ENCODE measurements around the gene IDI1. TPM values are rescaled to one million over a fixed set of nuclear protein-coding genes. Genes with fewer than 3 reads are reported as not detected.

The IDI1 gene
- total RNA-seq, 3 donors from 2014 or later, result 26.2 to 48.4 (median 45.1) TPM

DNA sequence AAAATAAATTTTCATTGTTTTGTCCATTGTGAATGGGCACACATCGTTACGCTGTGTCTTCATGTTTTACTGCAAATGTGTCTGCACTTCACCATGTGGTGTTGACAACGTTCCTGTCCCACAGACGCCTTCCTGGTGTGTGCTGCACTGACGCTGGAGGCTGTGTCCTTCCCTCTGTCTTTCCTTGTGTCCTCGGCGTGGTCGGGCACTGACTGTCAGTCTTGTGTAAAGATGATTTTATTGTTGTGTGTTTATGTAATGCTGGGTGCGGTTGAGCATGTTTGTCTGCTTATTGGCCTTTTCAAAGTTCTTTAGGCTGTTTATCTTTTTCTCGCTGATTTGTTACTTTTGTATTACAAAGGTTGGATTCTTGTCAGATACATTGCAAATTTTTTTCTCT is 41.3 kb downstream of the IDI1 start:
- peaks cover 0 to 5% of the 10 kb centered on the region in 2 donors for H3K9me3 ChIP-seq
- intact Hi-C loops (cut with DNase I; ENCODE audit: low total_unique reads), result no loop called here
- no peak overlapping the region for H3K27ac ChIP-seq
- H3K27me3 ChIP-seq, result no peaks in the 10 kb centered on the region
- TF ChIP-seq CTCF (IDR thresholded peaks at IDR 0.05) (no peak), POLR2AphosphoS5 (IDR thresholded peaks at IDR 0.05) (no peak), POLR2A (IDR thresholded peaks at IDR 0.05) (no peak)
- H3K4me3 ChIP-seq, result no peak overlapping the region
- no peaks in the 10 kb centered on the region for H3K4me1 ChIP-seq
- no peak for DNase-seq (ENCODE audit: low spot score in 2 of 2)
- peaks cover 36% of the 10 kb centered on the region for H3K36me3 ChIP-seq

- Histone ChIP-seq H3K27me3 (no peaks in the 10 kb centered on the region), H3K4me1 (no peaks in the 10 kb centered on the region), H3K9me3 (peaks cover 0 to 14% of the 10 kb centered on the region in 2 donors), H3K36me3 (peaks cover 36% of the 10 kb centered on the region), H3K27ac (no peak overlapping the region), H3K4me3 (no peak overlapping the region)
- TF ChIP-seq CTCF (IDR thresholded peaks at IDR 0.05) (no peak), POLR2A (IDR thresholded peaks at IDR 0.05) (no peak), POLR2AphosphoS5 (IDR thresholded peaks at IDR 0.05) (no peak)
- no peak for DNase-seq (ENCODE audit: low spot score in 2 of 2)
- intact Hi-C loops (cut with DNase I; ENCODE audit: low total_unique reads), result no loop called here
Measured at GRCh38 chr10:1006573-1006972, 42.3 kb downstream of the IDI1 start.

DNA sequence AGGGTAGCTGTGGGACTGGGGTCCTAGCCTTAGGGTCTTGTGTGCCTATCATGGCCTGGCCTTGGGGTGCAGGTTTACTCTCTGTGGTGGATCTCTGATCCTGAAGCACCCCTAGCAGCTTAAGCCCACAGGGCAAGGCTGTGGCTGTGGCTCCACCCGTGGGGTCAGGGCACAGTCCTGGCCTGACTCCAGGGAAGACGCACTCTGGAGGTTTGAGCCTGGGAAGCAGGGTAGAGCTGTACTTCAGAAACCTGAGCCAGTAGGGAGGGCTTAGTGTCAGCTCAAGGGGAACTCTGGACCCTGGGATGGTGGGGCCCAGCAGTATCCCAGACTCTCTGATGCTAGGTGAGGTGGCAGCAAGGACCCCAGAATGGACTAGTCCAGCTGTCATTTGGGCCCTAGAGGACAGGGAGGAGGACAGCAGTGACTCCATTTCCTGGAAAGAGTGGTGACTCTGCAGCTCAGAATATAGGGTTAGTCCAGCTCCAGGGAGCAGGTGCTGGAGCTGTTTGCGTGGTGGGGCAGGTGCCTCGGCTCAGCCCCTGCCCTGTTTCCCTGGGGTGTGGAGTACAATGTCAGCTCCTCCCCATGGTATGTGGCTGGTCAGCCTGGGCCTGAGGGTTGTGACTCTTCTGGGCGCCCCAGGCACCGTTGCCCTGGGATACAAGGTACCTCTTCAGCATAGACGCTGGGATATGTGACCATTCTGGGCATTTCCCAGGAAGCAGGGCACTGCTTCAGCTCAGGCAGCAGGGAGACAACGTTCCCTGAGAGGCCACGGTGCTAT is 44.8 kb downstream of the IDI1 start:
- Histone ChIP-seq H3K27me3 (no peaks in the 10 kb centered on the region), H3K9me3 (peaks cover 0 to 14% of the 10 kb centered on the region in 2 donors), H3K4me1 (no peaks in the 10 kb centered on the region), H3K4me3 (no peak overlapping the region), H3K27ac (no peak overlapping the region), H3K36me3 (peaks cover 31% of the 10 kb centered on the region)
- intact Hi-C loops (cut with DNase I; ENCODE audit: low total_unique reads), result no loop called here
- DNase-seq (ENCODE audit: low spot score in 2 of 2), result no peak
- TF ChIP-seq POLR2A (IDR thresholded peaks at IDR 0.05) (no peak), POLR2AphosphoS5 (IDR thresholded peaks at IDR 0.05) (no peak), CTCF (IDR thresholded peaks at IDR 0.05) (no peak)

GRCh38 chr10:1002425-1003006 is 46.4 kb downstream of the IDI1 start:
- intact Hi-C loops (cut with DNase I; ENCODE audit: low total_unique reads), result no loop called here
- no peak overlapping the region for H3K4me3 ChIP-seq
- no peak for DNase-seq (ENCODE audit: low spot score in 2 of 2)
- peaks cover 40% of the 10 kb centered on the region for H3K36me3 ChIP-seq
- no peaks in the 10 kb centered on the region for H3K4me1 ChIP-seq
- H3K27ac ChIP-seq, result no peak overlapping the region
- H3K27me3 ChIP-seq, result no peaks in the 10 kb centered on the region
- TF ChIP-seq CTCF (IDR thresholded peaks at IDR 0.05) (no peak), POLR2AphosphoS5 (IDR thresholded peaks at IDR 0.05) (no peak)
- peaks cover 0 to 14% of the 10 kb centered on the region in 2 donors for H3K9me3 ChIP-seq

DNA sequence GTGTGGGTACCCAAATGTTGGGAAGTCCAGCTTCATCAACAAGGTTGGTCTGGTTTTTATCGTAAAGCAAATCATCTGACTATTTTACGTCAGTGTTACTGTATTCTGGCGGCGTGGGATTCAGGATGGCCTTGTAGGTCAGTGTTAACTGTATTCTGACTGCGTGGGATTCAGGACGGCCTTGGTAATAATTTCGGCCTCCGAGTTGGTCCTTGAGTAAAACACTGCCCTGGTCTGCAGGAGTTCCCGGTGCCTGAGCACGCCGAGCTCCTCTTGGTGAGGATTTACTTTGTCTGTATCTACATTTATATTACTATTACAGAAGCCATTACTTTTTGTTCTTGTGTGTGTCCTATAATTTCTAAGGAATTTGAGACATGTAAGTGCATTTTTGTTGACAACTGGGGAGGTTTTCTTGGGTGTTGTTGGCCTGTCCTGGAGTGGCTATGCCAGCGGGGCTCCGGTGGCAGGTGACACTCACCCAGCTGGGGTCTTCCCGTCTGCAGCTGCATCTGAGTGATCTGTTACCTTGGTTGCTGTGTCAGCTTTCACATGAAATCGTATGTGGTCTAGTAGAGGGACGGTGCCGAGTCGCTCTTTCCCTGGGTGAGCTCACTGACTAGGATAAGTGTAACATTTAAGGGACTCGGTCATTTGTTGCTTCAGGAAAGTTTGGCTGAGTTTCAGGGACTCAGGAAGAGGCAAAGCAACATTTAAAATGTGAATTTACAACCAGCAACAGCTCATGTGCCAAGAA is 51.5 kb downstream of the IDI1 start:
- Histone ChIP-seq H3K9me3 (peaks cover 0 to 7% of the 10 kb centered on the region in 2 donors), H3K4me3 (no peak overlapping the region), H3K27ac (no peak overlapping the region), H3K4me1 (no peaks in the 10 kb centered on the region), H3K36me3 (peaks cover 21% of the 10 kb centered on the region), H3K27me3 (no peaks in the 10 kb centered on the region)
- no peak for DNase-seq (ENCODE audit: low spot score in 2 of 2)
- TF ChIP-seq POLR2A (IDR thresholded peaks at IDR 0.05), result no peak
- intact Hi-C loops (cut with DNase I; ENCODE audit: low total_unique reads), result no loop called here
